Ectodermal cell (in vitro differentiated cells): ENCODE data around the gene GATB.

Source experiments
- H3K27ac ChIP-seq: 2 replicates; pipeline ENCODE4 v1.7.0; 2013; ENCODE audit warnings: mild to moderate bottlenecking, low read depth, low read length; ENCODE audit not compliant: insufficient read depth, poor library complexity, severe bottlenecking
- H3K27me3 ChIP-seq: 2 replicates; pipeline ENCODE4 v1.7.0; 2013; ENCODE audit warnings: mild to moderate bottlenecking, low read length; ENCODE audit not compliant: insufficient read depth, control insufficient read depth, poor library complexity, severe bottlenecking
- H3K36me3 ChIP-seq: one replicate; pipeline ENCODE4 v1.7.0; 2013; ENCODE audit warnings: low read length; ENCODE audit not compliant: control insufficient read depth, insufficient read depth
- H3K4me1 ChIP-seq: one replicate; pipeline ENCODE4 v1.7.0; 2013; ENCODE audit warnings: low read length; ENCODE audit not compliant: control insufficient read depth, insufficient read depth
- H3K4me3 ChIP-seq: 2 replicates; pipeline ENCODE4 v1.7.0; 2013; ENCODE audit warnings: low read depth, low read length, control low read depth; ENCODE audit not compliant: insufficient read depth
- H3K9me3 ChIP-seq: 2 replicates; pipeline ENCODE4 v1.7.0; 2013; ENCODE audit warnings: mild to moderate bottlenecking, low read length, moderate library complexity; ENCODE audit not compliant: control insufficient read depth
- WGBS, 2 experiments: methylation state at CpG; one replicate each; pipeline ENCODE4 v1.1.7; 2013; ENCODE audit warnings: missing lambda C conversion rate in 2 of 2; 5-methylcytosine and 5-hydroxymethylcytosine counted together

Gene GATB

DNA sequence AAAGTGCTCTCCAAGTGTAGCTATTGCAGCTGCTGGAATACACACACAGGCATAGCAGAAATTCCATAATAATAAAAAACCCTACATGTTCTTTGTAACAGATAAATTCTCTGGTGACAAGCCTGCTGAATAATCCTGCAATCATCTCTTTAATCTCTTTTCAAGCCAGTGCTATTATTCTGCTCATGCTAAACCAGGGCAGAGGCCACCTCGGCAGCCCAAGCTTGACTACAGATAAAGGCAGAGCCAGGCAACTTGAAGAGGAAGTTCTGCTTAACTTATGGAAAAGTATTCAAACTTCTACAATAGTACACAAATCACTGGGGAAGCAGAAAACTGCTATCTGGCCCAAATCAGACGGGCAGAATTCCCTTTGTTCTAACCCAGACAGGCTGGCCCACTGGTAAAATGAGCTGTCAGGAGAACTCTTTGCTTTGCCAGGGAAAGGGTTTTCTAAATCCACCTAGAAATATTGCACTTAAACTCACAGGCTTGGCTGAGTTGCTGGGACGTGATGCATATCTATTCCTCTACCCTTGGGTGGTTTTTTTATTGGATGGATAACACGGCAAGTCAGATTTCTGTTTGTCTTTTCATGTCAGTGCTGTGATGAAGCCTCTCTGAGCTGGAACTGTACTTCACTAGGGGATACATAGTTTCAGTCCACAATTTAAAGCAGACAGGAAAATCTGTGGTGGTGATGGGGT, 70.5 kb downstream of the GATB start:
- Histone ChIP-seq H3K27me3 (no peaks in the 10 kb centered on the region), H3K36me3 (no peaks in the 10 kb centered on the region), H3K27ac (no peak overlapping the region), H3K9me3 (no peaks in the 10 kb centered on the region), H3K4me3 (no peak overlapping the region), H3K4me1 (peaks cover 13% of the 10 kb centered on the region)
- WGBS, 2 experiments = 56 to 78% methylated on average over 4 of the region's 4 CpGs

DNA sequence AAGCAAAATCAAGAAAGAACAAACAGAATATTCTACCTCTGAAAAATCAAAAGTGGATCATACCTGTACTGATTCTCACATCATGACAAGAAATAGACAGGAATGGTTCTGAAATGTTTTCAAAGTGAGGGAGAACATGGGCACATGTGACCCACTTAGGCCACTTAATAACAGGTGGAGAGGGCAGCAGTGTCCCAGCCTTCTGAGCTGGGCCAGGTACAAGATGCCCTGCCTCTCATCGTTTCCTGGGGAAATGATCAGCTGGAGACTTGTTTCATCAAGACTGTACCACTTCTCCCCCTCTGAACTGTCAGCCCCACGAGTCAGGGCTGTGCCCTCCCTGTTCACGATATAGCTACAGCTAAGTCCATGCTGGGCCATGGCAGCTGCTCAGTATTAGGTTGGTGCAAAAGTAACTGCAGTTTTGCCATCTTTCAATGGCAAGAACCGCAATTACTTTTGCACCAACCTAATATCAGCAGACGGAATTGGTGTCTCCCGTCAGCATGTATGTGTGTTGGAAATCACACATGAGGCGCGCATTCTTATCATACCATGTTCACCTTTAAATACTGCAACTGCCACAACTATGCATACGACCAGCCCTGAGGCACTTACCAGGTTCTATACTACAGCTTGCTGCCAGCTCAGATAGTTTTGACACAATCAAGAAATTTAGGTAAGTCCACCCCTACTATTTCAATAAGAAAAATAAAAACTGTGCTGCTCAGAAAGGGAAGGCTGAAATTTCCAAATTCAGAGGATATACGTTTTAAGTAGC, 71.4 kb downstream of the GATB start:
- 91% methylated on average over 10 of the region's 10 CpGs for WGBS, 2 experiments
- Histone ChIP-seq H3K36me3 (no peaks in the 10 kb centered on the region), H3K9me3 (no peaks in the 10 kb centered on the region), H3K4me3 (no peak overlapping the region), H3K27me3 (no peaks in the 10 kb centered on the region), H3K4me1 (peaks cover 13% of the 10 kb centered on the region), H3K27ac (no peak overlapping the region)

DNA sequence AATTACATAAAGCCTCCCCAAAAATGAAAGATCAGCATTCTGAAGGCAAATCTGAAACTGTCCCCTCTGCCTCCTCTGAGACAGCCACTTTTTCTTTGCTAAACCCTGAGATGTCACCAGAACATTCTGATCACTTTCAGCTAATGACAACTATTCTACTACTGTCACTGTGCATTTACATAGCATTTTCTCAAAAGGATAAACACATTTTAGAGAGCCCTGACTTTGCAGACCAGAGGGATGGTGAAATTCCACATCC, 72.1 kb downstream of the GATB start:
- Histone ChIP-seq H3K9me3 (no peaks in the 10 kb centered on the region), H3K4me1 (peaks cover 13% of the 10 kb centered on the region), H3K4me3 (no peak overlapping the region), H3K27me3 (no peaks in the 10 kb centered on the region), H3K36me3 (no peaks in the 10 kb centered on the region), H3K27ac (no peak overlapping the region)

- WGBS, 2 experiments = 40 to 46% methylated on average over 14 of the region's 14 CpGs
- H3K36me3 ChIP-seq = no peaks in the 10 kb centered on the region
- H3K27me3 ChIP-seq = no peaks in the 10 kb centered on the region
- no peaks in the 10 kb centered on the region for H3K9me3 ChIP-seq
- H3K4me3 ChIP-seq = no peak overlapping the region
- peaks cover 13% of the 10 kb centered on the region for H3K4me1 ChIP-seq
- H3K27ac ChIP-seq = no peak overlapping the region
Measured at GRCh38 chr4:151688003-151688784, 72.6 kb downstream of the GATB start.

- WGBS, 2 experiments = 92 to 93% methylated on average over 11 of the region's 11 CpGs
- H3K36me3 ChIP-seq = no peaks in the 10 kb centered on the region
- H3K9me3 ChIP-seq = no peaks in the 10 kb centered on the region
- H3K27me3 ChIP-seq = no peaks in the 10 kb centered on the region
- H3K4me1 ChIP-seq = peaks cover 13% of the 10 kb centered on the region
- H3K4me3 ChIP-seq = no peak overlapping the region
- H3K27ac ChIP-seq = no peak overlapping the region
Measured at GRCh38 chr4:151687021-151687640, 73.7 kb downstream of the GATB start.

GRCh38 chr4:151685303-151685702, 75.5 kb downstream of the GATB start:
- no peak overlapping the region for H3K27ac ChIP-seq
- no peaks in the 10 kb centered on the region for H3K36me3 ChIP-seq
- no peaks in the 10 kb centered on the region for H3K27me3 ChIP-seq
- peaks cover 13% of the 10 kb centered on the region for H3K4me1 ChIP-seq
- no peaks in the 10 kb centered on the region for H3K9me3 ChIP-seq
- WGBS, 2 experiments = 92 to 93% methylated on average over 5 of the region's 5 CpGs
- H3K4me3 ChIP-seq = no peak overlapping the region

DNA sequence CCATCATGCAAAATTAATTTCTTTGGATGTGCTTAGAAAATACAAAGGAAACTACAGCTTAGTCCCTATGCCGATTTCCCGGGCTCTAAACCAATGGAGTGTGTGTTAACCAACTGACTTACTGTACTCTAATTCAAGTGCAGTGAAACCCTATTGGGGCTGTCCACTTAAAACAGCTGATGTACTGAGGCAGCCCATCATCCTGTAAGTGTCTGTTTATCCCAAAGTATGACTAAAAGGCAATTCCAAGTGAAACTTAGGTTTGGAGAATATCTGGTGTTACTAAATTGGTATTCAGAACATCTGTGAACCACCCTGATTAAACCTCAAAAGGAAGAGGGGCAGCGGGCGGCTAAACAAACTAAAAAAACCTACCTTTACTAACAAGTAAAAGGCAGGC, 79.7 kb downstream of the GATB start:
- Histone ChIP-seq H3K9me3 (no peaks in the 10 kb centered on the region), H3K36me3 (no peaks in the 10 kb centered on the region)
- WGBS, 2 experiments = 91 to 97% methylated on average over 4 of the region's 4 CpGs

DNA sequence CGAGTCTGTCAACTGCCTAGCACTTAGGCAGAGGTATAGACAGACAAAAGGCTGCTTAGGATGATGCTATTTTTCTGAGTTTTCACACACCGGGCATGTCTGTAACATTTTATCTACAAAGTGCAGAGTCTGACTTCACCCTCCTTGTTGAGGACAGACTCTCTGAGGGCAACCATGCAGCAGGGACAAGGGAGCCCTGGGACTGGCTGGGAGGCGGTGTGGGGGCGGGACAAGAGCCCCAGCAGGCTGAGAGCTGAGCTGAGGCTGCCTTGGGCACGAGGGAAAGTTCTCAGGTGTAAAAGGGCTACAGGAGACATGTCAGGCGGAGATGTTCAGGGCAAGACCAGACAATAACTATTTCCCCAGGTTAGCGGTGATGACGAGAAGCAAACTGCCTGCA, 81.6 kb downstream of the GATB start:
- H3K4me1 ChIP-seq = peaks cover 6% of the 10 kb centered on the region
- no peaks in the 10 kb centered on the region for H3K9me3 ChIP-seq
- 89 to 90% methylated on average over 8 of the region's 8 CpGs for WGBS, 2 experiments
- H3K27ac ChIP-seq = no peak overlapping the region
- H3K36me3 ChIP-seq = no peaks in the 10 kb centered on the region
- no peaks in the 10 kb centered on the region for H3K27me3 ChIP-seq
- H3K4me3 ChIP-seq = no peak overlapping the region

More for the DNA sequence above, 79.7 kb downstream of the GATB start:
- H3K27me3 ChIP-seq = no peaks in the 10 kb centered on the region
- H3K27ac ChIP-seq = no peak overlapping the region
- no peaks in the 10 kb centered on the region for H3K4me1 ChIP-seq
- no peak overlapping the region for H3K4me3 ChIP-seq

- 86% methylated on average over 13 of the region's 14 CpGs for WGBS, 2 experiments
- H3K9me3 ChIP-seq = no peaks in the 10 kb centered on the region
- H3K27me3 ChIP-seq = no peaks in the 10 kb centered on the region
- peaks cover 6% of the 10 kb centered on the region for H3K4me1 ChIP-seq
- H3K27ac ChIP-seq = no peak overlapping the region
- no peaks in the 10 kb centered on the region for H3K36me3 ChIP-seq
- no peak overlapping the region for H3K4me3 ChIP-seq
Measured at GRCh38 chr4:151678048-151678872, 82.5 kb downstream of the GATB start.
